ENCODE data around the gene FAM227A. TPM values are rescaled to one million over a fixed set of nuclear protein-coding genes. Genes with fewer than 3 reads are reported as not detected.
A peak's percentile ranks its signal among the peaks of the same experiment; 100 is the strongest.

The FAM227A gene
- total RNA-seq, 2 donors from 2014 or later, result 0.45 to 0.63 TPM

GRCh38 chr22:38565441-38565840 is 90.8 kb downstream of the FAM227A start:
- no peaks in the 10 kb centered on the region for H3K9me3 Mint-ChIP-seq
- no peak overlapping the region for H3K27ac Mint-ChIP-seq
- no peak overlapping the region for H3K4me3 Mint-ChIP-seq
- ATAC-seq (replicated peaks), result no peak
- peaks cover 8% of the 10 kb centered on the region for H3K36me3 Mint-ChIP-seq (ENCODE audit: low read depth)
- H3K4me1 Mint-ChIP-seq, result no peaks in the 10 kb centered on the region
- no peaks in the 10 kb centered on the region for H3K27me3 Mint-ChIP-seq

GRCh38 chr22:38564669-38565068 is 91.5 kb downstream of the FAM227A start:
- H3K4me1 Mint-ChIP-seq, result no peaks in the 10 kb centered on the region
- H3K4me3 Mint-ChIP-seq, result no peak overlapping the region
- no peak overlapping the region for H3K27ac Mint-ChIP-seq
- no peaks in the 10 kb centered on the region for H3K27me3 Mint-ChIP-seq
- no peak for ATAC-seq (replicated peaks)
- no peaks in the 10 kb centered on the region for H3K9me3 Mint-ChIP-seq
- H3K36me3 Mint-ChIP-seq (ENCODE audit: low read depth), result peaks cover 8% of the 10 kb centered on the region

GRCh38 chr22:38554281-38554680 is 101.9 kb downstream of the FAM227A start:
- Mint-ChIP-seq H3K27ac (no peak overlapping the region), H3K9me3 (no peaks in the 10 kb centered on the region), H3K36me3 (ENCODE audit: low read depth) (no peaks in the 10 kb centered on the region), H3K27me3 (no peaks in the 10 kb centered on the region), H3K4me1 (no peaks in the 10 kb centered on the region), H3K4me3 (no peak overlapping the region)
- ATAC-seq (replicated peaks), result no peak

GRCh38 chr22:38549101-38549894 is 106.9 kb downstream of the FAM227A start:
- Mint-ChIP-seq H3K4me1 (no peaks in the 10 kb centered on the region), H3K27me3 (no peaks in the 10 kb centered on the region), H3K36me3 (ENCODE audit: low read depth) (no peaks in the 10 kb centered on the region), H3K4me3 (no peak overlapping the region), H3K27ac (no peak overlapping the region), H3K9me3 (no peaks in the 10 kb centered on the region)
- ATAC-seq (replicated peaks), result no peak

GRCh38 chr22:38540701-38541100 is 115.5 kb downstream of the FAM227A start:
- H3K4me3 Mint-ChIP-seq, result no peak overlapping the region
- H3K27me3 Mint-ChIP-seq, result no peaks in the 10 kb centered on the region
- ATAC-seq (replicated peaks), result no peak
- H3K9me3 Mint-ChIP-seq, result peaks cover 5% of the 10 kb centered on the region
- no peaks in the 10 kb centered on the region for H3K4me1 Mint-ChIP-seq
- H3K36me3 Mint-ChIP-seq (ENCODE audit: low read depth), result no peaks in the 10 kb centered on the region
- no peak overlapping the region for H3K27ac Mint-ChIP-seq

GRCh38 chr22:38531251-38531938 is 124.8 kb downstream of the FAM227A start:
- Mint-ChIP-seq H3K36me3 (ENCODE audit: low read depth) (no peaks in the 10 kb centered on the region), H3K4me3 (peak overlapping the region; percentile 60), H3K27me3 (no peaks in the 10 kb centered on the region), H3K4me1 (peaks cover 6% of the 10 kb centered on the region), H3K9me3 (no peaks in the 10 kb centered on the region), H3K27ac (peak overlapping the region; percentile 83)
- peak; percentile 32 for ATAC-seq (replicated peaks)

Other genes with a start within 250 kb of the FAM227A start
- not detected for gene KCNJ4, start 201.2 kb downstream of the FAM227A start, total RNA-seq
- under 1 TPM; 0.32 to 0.40 TPM for gene KDELR3, start 188.3 kb downstream of the FAM227A start, total RNA-seq
- 100 to 1,000 TPM; 373 to 600 TPM for gene DDX17, start 150.1 kb downstream of the FAM227A start, total RNA-seq
- gene DMC1, start 86.2 kb downstream of the FAM227A start, total RNA-seq, result 10 to 100 TPM; 10.8 to 13.2 TPM
- 10 to 100 TPM; 10.4 to 11.5 TPM for gene CBY1, start 246 bp upstream of the FAM227A start, total RNA-seq
- 100 to 1,000 TPM in 1 of 2 donors, 10 to 100 TPM in 1; 59.9 to 138 TPM for gene TOMM22, start 25.6 kb upstream of the FAM227A start, total RNA-seq
- gene JOSD1, start 44.6 kb upstream of the FAM227A start, total RNA-seq, result 100 to 1,000 TPM in 1 of 2 donors, 10 to 100 TPM in 1; 80.1 to 104 TPM
- 10 to 100 TPM; 70.6 to 92.3 TPM for gene GTPBP1, start 49.6 kb upstream of the FAM227A start, total RNA-seq
- 100 to 1,000 TPM; 193 to 216 TPM for gene SUN2, start 99.6 kb upstream of the FAM227A start, total RNA-seq
- 1 to 10 TPM; 5.0 to 5.2 TPM for gene DNAL4, start 137.8 kb upstream of the FAM227A start, total RNA-seq
- gene NPTXR, start 187.6 kb upstream of the FAM227A start, total RNA-seq, result under 1 TPM; 0.77 to 0.82 TPM
- 10 to 100 TPM; 60.1 to 62.9 TPM for gene CBX6, start 215.8 kb upstream of the FAM227A start, total RNA-seq

All from activated T-helper 17 cell treated with anti-CD3 and anti-CD28 coated beads, Interleukin-2, amount 50 U/mL, for 72 hours (primary cell).